Measurements from ENCODE around the gene KRTAP3-2. TPM values are rescaled to one million over a fixed set of nuclear protein-coding genes. Genes with fewer than 3 reads are reported as not detected.

Gene KRTAP3-2
- total RNA-seq, 4 donors from 2014 or later, result not detected

GRCh38 chr17:41020336-41020735, 20.6 kb upstream of the KRTAP3-2 start:
- Histone ChIP-seq H3K27ac (replicated peaks in 1 of 4) (no peak overlapping the region), H3K9me3 (no peaks in the 10 kb centered on the region), H3K36me3 (no peaks in the 10 kb centered on the region), H3K4me3 (no peak overlapping the region), H3K27me3 (no peaks in the 10 kb centered on the region), H3K4me1 (no peaks in the 10 kb centered on the region)
- intact Hi-C loops (cut with DNase I), result no loop called here
- TF ChIP-seq POLR2A (IDR thresholded peaks at IDR 0.05; ENCODE audit: low read depth) (no peak), CTCF (IDR thresholded peaks at IDR 0.05) (no peak), EP300 (IDR thresholded peaks at IDR 0.05) (no peak), POLR2AphosphoS5 (IDR thresholded peaks at IDR 0.05) (no peak)
- no peak for DNase-seq (ENCODE audit: extremely low spot score)

- intact Hi-C loops (cut with DNase I), result no loop called here
- Histone ChIP-seq H3K36me3 (no peaks in the 10 kb centered on the region), H3K27ac (replicated peaks in 1 of 4) (no peak overlapping the region), H3K4me3 (no peak overlapping the region), H3K9me3 (no peaks in the 10 kb centered on the region), H3K4me1 (no peaks in the 10 kb centered on the region), H3K27me3 (peaks cover 0 to 6% (median 0%) of the 10 kb centered on the region in 4 donors)
- WGBS, result 88% methylated on average over 3 of the region's 3 CpGs
- TF ChIP-seq POLR2A (IDR thresholded peaks at IDR 0.05; ENCODE audit: low read depth) (no peak), POLR2AphosphoS5 (IDR thresholded peaks at IDR 0.05) (no peak), EP300 (IDR thresholded peaks at IDR 0.05) (no peak), CTCF (IDR thresholded peaks at IDR 0.05) (no peak)
- DNase-seq (ENCODE audit: extremely low spot score), result no peak
Measured at GRCh38 chr17:41019415-41019814, 19.7 kb upstream of the KRTAP3-2 start.

GRCh38 chr17:41018541-41018940, 18.8 kb upstream of the KRTAP3-2 start:
- Histone ChIP-seq H3K27me3 (peaks cover 0 to 6% (median 0%) of the 10 kb centered on the region in 4 donors), H3K36me3 (no peaks in the 10 kb centered on the region), H3K27ac (replicated peaks in 1 of 4) (no peak overlapping the region), H3K4me3 (no peak overlapping the region), H3K9me3 (no peaks in the 10 kb centered on the region), H3K4me1 (no peaks in the 10 kb centered on the region)
- WGBS, result 61% methylated on average over 3 of the region's 3 CpGs
- no peak for DNase-seq (ENCODE audit: extremely low spot score)
- TF ChIP-seq EP300 (IDR thresholded peaks at IDR 0.05) (no peak), POLR2A (IDR thresholded peaks at IDR 0.05; ENCODE audit: low read depth) (no peak), CTCF (IDR thresholded peaks at IDR 0.05) (no peak), POLR2AphosphoS5 (IDR thresholded peaks at IDR 0.05) (no peak)
- intact Hi-C loops (cut with DNase I), result no loop called here

GRCh38 chr17:41016578-41017215, 17.0 kb upstream of the KRTAP3-2 start:
- no peak for DNase-seq (ENCODE audit: extremely low spot score)
- Histone ChIP-seq H3K36me3 (no peaks in the 10 kb centered on the region), H3K4me3 (no peak overlapping the region), H3K9me3 (no peaks in the 10 kb centered on the region), H3K27me3 (peaks cover 0 to 6% (median 0%) of the 10 kb centered on the region in 4 donors), H3K4me1 (no peaks in the 10 kb centered on the region), H3K27ac (replicated peaks in 1 of 4) (no peak overlapping the region)
- 85% methylated on average over 13 of the region's 13 CpGs for WGBS
- no peak for TF ChIP-seq POLR2A (IDR thresholded peaks at IDR 0.05; ENCODE audit: low read depth)
- TF ChIP-seq CTCF (IDR thresholded peaks at IDR 0.05), result no peak
- no peak for TF ChIP-seq EP300 (IDR thresholded peaks at IDR 0.05)
- no peak for TF ChIP-seq POLR2AphosphoS5 (IDR thresholded peaks at IDR 0.05)
- intact Hi-C loops (cut with DNase I), result no loop called here

GRCh38 chr17:41015454-41015853, 15.7 kb upstream of the KRTAP3-2 start:
- 79% methylated on average over 7 of the region's 7 CpGs for WGBS
- Histone ChIP-seq H3K4me3 (no peak overlapping the region), H3K36me3 (no peaks in the 10 kb centered on the region), H3K27me3 (peaks cover 0 to 6% (median 0%) of the 10 kb centered on the region in 4 donors), H3K4me1 (no peaks in the 10 kb centered on the region), H3K9me3 (no peaks in the 10 kb centered on the region), H3K27ac (replicated peaks in 1 of 4) (no peak overlapping the region)
- no peak for TF ChIP-seq CTCF (IDR thresholded peaks at IDR 0.05)
- TF ChIP-seq EP300 (IDR thresholded peaks at IDR 0.05), result no peak
- no peak for TF ChIP-seq POLR2AphosphoS5 (IDR thresholded peaks at IDR 0.05)
- TF ChIP-seq POLR2A (IDR thresholded peaks at IDR 0.05; ENCODE audit: low read depth), result no peak
- intact Hi-C loops (cut with DNase I), result no loop called here
- DNase-seq (ENCODE audit: extremely low spot score), result no peak

Measured in esophagus muscularis mucosa (tissue), 4 donors.